HG03442 (cell line): Measurements from ENCODE around the gene RAPGEF1.

Experiments used
- ATAC-seq: cut with Tn5 transposase; IDR thresholded peaks from one replicate; pipeline ENCODE4 v1.9.1; 2021; ENCODE audit warnings: mild to moderate bottlenecking, moderate library complexity; ENCODE audit not compliant: unreplicated experiment

RAPGEF1 gene

GRCh38 chr9:131752231-131752884 is 12.5 kb upstream of the RAPGEF1 start:
- ATAC-seq: no peak

GRCh38 chr9:131748411-131748955 is 8.6 kb upstream of the RAPGEF1 start:
- ATAC-seq: no peak

- ATAC-seq: no peak
Observed at GRCh38 chr9:131747352-131747751, 7.5 kb upstream of the RAPGEF1 start.

- ATAC-seq: no peak
Observed at GRCh38 chr9:131745610-131746009, 5.7 kb upstream of the RAPGEF1 start.

- ATAC-seq: no peak
Observed at GRCh38 chr9:131744720-131745201, 4.9 kb upstream of the RAPGEF1 start.

GRCh38 chr9:131744171-131744719 is 4.4 kb upstream of the RAPGEF1 start:
- ATAC-seq: no peak

- ATAC-seq: no peak
Observed at GRCh38 chr9:131743501-131743900, 3.6 kb upstream of the RAPGEF1 start.

GRCh38 chr9:131743096-131743495 is 3.2 kb upstream of the RAPGEF1 start:
- no peak for ATAC-seq

GRCh38 chr9:131740898-131741297 is 1.0 kb upstream of the RAPGEF1 start:
- no peak for ATAC-seq

- ATAC-seq: peak; percentile 33
Observed at GRCh38 chr9:131739133-131739958, 530 bp downstream of the RAPGEF1 start.

GRCh38 chr9:131738293-131739132 is 1.4 kb downstream of the RAPGEF1 start:
- ATAC-seq: no peak

GRCh38 chr9:131737426-131737825 is 2.5 kb downstream of the RAPGEF1 start:
- ATAC-seq: no peak

GRCh38 chr9:131736431-131736830 is 3.4 kb downstream of the RAPGEF1 start:
- ATAC-seq: no peak

GRCh38 chr9:131735238-131736128 is 4.4 kb downstream of the RAPGEF1 start:
- ATAC-seq: no peak

- no peak for ATAC-seq
Observed at GRCh38 chr9:131734781-131735180, 5.1 kb downstream of the RAPGEF1 start.

- no peak for ATAC-seq
Observed at GRCh38 chr9:131734165-131734610, 5.7 kb downstream of the RAPGEF1 start.

- no peak for ATAC-seq
Observed at GRCh38 chr9:131733541-131734061, 6.3 kb downstream of the RAPGEF1 start.

- ATAC-seq: no peak
Observed at GRCh38 chr9:131732636-131733289, 7.1 kb downstream of the RAPGEF1 start.

- ATAC-seq: no peak
Observed at GRCh38 chr9:131732061-131732526, 7.8 kb downstream of the RAPGEF1 start.
